Brain pericyte (primary cell): ENCODE measurements around the gene KCNMB2.
"Not testable (repeated sequence)": the region's sequence is repeated elsewhere in the genome, so short reads cannot be mapped to it uniquely, and the experiment has no call there.

ENCODE experiments used
- DNase-seq: peaks from one replicate; pipeline ENCODE4 v3.0.0-alpha.2; 2012; ENCODE audit warnings: low read depth, low spot score

KCNMB2 gene

DNA sequence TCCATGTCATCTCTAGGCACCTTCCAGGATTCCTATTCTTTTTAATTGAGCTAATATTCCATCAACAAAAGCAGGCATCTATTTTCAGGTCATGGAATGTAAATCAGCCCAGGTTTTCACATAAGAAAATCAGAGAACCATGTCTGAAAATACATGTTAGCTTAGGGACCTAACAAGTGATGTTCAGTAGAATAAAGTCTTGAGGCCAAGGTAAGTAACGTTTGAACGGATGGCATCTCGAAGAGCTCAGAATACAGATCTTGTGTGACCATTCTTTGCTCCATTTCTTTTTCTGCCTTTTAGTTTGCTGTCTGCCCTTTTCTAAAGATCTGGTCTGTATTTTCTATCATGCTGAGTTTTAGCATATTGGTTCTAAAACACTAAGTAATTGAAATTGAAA, 16.5 kb upstream of the KCNMB2 start:
- no peak for DNase-seq

DNA sequence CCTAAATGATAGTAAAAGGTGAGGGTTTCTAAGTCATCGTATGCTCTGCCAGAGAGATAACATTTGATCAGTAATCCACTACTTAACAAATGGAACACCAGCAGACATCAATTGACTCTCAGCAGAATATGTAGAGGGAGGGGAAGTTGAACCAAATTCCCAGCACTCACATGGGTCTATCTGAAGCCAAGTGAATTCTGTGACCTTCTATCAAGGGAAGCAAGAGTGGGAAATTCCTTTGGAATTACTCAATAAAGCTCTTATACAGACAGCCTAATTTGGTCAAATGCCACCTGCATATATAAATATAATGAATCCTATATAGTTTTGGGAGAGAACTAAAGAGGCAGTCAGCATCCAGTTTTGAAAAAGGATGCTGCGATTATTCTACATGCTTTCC, 15.8 kb upstream of the KCNMB2 start:
- DNase-seq: no peak

DNA sequence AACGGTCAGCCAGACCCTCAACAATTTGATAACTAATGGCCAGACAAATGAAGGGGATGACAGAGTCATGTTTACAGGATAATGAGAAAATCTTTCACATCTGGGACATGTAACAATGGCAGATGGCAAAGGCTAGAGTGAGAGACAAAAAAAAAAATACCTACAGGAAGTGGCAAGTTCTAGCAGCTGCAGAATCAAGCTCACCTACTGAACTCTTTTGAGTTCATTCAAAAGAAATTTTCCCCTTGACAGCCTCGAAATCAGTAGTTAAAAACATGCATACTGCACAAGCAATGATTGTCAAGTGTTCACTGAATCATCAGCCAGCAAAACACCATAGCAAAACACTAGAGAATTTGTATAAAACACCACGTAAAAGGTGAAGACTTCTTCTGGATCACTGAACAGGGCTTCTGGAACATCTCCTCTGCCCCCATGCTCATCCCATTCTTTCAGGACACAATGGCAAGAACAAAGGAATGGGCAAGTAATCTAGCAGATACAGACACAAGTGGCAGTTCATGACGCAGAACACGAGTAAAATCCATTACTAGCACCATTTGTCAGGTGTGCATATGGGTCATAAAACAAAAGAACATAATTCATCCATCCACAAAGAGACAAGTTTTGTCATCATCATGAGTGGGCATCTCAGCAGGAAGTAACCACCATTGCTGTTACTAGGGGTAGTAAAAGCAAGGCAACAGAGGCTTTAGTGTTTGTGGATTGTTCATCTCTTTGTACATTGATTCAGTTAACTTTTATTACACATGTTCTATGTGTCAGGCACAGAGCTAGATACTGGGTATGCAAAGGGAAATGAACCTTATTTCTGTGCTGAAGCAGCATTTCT, 13.8 kb upstream of the KCNMB2 start:
- DNase-seq: no peak

DNA sequence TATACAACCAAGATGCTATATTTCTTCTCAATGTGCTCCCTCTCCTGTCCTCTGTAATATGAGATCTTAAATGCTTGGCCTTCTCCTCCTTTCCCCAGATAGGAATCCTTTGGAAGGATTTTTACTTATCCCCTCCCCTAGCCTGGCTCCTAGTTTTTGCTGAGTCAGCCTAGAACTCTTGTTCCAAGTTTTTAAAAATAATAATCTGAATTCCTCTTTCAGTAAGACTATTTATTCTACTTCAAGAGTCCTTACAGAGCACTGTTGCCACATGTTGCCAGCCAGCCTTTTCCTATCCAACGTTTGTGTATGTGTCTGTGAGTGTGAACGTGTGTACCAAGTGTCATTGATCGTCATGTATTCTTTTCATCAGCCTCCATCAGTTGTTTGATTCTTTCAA, 11.0 kb upstream of the KCNMB2 start:
- DNase-seq: peak; percentile 24

DNA sequence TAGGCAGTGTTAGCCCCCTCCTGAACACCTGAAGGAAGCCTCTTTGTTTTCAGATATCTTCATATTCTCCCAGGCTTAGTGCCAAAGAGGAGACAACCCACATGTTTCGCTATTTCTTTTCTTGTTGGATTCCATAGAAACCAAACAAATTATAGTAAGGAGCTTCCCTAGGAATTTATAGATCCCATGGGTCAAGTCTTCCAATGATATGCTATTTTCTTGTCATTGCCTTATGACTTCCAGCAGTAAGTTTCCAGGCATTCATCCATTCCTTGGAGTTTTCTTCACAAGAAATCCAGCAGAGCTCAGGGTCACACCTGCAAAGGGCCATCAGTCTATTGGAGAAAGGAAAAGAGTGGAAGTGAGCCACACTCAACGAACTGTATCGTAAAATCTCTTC, 9.9 kb upstream of the KCNMB2 start:
- DNase-seq: no peak

DNA sequence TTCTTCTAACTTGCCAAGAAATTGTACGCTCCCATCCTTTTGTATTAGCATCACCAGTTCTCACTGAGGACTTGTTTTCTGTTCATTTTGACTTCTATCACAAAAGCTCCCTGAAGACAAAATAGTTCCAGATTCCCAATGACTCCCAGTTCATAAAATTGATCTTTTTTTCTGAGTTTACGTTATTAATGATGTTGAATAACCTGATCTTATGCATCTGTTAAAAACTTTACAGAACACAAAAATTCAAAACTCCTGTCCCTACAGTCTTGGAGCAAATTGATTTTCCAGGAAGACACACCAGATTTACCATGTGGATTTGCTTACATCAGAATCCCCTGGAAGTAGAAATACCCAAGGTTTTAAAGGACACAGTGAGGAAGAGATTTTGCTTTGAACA, 8.3 kb upstream of the KCNMB2 start:
- no peak for DNase-seq

DNA sequence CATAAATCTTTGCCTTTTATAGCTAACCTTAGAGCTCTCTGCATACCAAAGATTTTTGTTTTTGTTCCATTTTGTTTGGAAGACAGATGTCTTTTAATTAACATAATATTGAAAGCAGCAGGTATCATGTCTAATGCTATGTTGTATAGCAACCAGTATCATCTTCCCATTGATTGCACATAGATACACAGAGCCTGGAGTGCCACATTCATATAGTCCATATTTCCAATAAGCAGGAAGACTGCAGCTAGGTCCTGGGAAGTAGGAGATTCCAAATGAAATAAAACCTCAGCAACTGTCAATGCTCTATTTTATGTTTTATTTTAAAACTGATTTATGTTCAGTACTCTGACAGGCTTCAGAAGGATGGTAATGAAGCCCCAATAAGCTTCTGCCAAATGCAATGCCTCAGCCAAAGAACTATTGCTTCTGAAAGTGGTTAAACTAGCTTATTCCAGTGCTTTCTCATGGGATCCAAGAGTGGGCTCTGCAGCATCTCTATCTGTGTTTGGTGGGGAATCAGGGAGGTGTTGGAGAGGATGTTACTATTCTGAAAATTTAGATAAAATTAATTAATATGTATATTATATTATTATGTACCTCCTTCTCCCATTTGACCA, 6.5 kb upstream of the KCNMB2 start:
- DNase-seq: no peak

DNA sequence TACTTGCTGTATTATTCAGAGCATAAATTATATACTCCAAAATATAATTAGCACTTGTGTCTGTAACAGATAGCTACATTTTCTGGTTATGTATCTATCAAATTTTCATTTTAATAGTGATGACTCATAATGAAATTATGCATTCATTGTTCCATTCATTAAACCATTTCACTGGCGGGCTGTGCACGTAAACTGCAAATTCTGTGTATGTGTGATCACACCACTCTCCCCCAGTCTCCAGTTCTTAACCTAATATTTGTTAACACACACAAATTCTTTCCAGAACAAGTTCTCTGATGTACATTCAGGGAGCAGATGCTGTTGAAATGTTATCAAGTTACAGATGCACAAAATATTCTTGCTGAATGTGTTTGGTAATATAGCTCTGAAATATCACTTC, 3.8 kb upstream of the KCNMB2 start:
- no peak for DNase-seq

DNA sequence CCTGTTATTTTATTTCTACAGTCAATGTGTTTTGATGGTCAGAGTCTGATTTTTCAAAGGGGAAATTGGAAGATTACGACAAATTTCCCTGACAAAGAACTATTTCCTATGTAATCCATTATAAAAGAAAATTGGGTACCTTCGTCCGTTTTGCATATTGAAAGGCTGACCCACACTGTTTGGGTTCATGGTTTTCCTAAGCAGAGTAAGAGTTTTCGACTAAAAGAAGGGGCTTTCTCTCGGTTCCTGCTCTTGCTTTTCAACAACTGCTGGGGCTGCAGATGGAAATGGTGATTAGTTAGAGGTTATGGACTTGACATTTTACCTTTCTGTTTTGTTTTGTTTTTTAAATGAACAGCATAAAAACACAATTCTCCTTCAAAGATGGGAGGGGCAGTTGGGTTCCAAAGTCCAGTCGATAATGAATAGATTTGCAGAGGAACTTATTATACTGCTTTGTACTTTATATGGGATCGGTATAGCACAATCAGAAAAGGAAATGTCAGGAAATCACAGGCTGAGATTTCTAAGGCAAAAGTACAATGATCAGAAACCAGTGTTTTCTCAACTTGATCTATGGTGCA, 978 bp downstream of the KCNMB2 start:
- DNase-seq: no peak

DNA sequence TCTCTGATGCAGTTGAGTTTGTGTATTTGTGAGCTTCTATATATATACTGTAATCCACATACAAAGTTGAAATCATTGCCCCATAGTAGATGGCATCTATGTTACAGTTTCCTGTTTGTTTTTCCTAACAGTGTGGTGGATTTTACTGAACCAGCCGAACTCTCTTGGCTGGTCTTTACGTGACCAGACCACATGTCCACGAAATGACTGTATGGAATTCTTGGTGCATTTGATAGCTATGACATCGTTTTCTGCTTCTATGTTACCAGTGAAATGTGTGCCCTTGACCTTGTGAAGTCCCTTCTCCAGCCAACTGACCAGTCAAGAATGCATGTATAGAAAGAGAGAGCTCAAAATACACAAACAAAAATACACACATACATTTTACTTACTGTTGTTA, 1.8 kb downstream of the KCNMB2 start:
- DNase-seq: no peak

DNA sequence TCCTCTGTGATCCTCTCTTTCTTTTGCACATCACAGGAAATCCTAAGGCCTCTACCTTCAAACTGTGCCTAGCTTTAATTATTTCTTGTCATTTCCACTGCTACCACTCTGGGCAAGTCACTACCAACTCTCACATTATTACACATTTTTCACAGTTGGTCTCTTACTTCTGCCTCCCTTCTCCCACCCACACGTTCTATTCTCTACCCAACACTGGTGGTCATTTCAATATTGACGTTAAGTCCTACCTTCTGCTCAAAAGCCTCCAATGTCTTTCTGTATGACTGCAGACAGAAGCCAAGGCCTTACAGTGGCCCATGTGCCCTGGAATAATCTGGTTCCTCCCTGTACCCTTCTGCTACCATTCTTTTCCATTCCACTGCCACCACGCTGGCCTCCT, 3.9 kb downstream of the KCNMB2 start:
- DNase-seq: no peak

DNA sequence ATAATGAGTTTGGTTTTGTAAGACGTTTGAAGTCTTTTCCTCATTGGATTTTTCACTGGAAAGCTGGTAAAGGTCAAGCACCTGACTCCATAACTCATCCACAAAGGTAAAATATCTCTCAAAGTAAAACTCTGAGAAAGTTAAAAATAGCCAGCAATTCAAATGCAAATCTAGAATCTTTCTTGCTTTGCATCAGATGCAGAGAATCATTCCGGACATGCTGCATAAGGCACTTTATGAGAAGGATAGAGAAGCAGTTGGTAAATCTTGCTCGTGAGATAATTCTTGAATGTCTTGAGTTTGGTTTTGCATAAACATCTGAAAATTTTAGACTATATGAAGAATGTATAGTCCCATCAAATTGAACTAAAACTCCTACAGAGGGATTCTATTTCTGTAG, 9.1 kb downstream of the KCNMB2 start:
- DNase-seq: no peak

DNA sequence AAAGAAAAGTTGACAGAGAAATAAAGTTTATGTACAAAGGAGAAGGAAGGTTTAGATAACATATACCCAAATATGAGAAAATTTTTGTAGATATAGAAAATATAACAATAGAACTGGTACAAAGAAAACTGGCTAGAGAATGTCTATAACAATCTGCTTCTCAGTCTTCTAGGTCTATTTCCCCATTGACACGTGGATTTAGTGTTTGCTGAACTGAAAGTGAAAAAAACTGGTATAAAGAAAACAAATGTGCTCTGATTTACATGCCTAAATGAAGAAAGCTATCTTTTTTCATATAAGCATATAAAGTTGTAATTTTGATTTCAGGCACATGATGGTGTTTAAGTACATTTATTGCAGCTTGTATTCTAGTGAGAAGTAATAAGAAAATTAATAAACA, 9.8 kb downstream of the KCNMB2 start:
- no peak for DNase-seq

DNA sequence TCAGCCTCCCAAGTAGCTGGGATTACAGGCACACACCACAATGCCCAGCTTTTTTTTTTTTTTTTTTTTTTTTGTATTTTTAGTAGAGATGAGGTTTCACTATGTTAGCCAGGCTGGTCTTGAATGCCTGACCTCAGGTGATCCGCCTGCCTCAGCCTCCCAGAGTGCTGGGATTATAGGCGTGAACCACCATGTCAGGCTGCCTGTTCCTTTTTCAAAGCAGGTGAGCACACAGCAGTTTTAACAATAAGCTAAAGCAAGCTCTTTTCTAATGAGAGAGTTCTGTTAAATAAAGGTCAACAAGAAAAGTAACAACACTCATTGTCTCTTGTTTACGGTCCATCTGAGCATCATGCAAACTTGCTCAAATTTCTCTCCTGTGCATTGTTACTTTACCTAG, 13.2 kb downstream of the KCNMB2 start:
- DNase-seq: not testable (repeated sequence)

DNA sequence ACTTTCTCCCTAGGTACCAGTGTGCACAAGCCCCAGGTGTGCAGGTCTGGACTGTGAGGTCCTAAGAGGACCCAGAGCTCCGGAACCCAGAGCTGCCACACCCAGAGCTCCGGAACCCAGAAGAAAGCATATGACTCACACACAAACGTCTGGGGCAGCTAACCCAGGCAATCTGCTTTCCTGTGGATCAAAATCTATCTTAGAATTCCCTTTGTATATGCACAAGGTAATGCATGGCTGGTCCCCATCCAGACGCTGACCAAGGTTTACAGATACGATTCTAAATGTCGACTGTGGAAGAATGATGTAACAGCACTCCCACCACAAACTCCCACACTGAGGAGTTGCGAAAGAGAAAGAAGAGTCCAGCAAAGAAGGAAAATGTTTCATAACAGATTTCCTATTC, 15.7 kb downstream of the KCNMB2 start:
- no peak for DNase-seq

DNA sequence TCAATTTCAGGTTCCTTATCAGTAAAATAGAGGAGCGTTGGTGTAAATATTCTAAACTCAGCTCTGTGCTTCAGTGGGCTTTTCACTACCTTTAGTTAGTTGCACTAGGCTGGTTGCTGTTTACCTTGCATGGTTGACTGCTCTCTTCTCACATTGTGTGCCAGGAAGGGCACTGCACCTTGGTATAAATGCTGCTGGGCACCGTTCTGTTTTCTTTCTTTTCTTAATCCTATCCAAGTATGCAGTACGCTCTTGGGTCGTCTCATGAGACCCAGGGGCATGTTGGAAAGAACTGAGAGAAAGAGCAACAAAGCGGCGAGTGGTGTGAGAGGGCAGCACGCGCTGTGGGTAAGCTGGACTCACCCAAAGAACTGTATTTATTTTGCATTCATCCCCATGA, 22.4 kb downstream of the KCNMB2 start:
- no peak for DNase-seq

DNA sequence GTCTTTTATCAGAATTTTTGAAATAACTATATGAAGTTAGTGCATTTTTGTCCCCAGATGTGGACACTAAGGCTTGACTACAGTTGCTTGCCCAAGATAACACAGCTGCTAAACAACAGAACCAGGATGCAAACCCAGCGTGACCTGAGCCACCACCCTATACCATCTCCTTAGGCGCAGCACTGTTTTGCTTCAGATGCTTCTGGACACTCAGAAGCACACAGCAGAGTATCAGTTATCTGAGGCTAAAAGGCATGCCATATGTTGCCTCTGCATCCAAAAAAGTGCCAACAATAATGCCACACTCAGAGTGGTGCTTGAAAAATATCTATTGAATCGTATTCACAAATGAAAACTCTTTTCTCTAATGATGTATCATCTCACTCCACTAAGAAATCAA, 24.5 kb downstream of the KCNMB2 start:
- DNase-seq: no peak

DNA sequence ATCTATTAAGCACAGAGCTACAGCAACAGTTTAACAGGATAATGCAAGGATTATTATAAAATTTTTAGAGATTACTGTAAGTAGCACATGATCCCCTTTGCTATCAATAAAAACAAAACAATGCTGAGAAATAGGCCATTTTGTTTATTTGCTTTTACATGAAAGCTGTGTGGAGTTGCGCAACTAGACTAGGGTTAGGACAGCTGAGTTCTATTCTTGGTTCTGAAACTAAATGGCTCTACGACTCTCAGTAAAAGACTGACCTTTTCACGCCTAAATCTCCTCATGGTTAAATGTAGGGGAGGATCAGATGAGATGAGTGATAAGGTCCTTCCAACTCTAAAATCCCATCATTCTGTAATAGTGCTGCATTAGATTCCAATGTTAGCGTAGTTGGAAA, 25.0 kb downstream of the KCNMB2 start:
- no peak for DNase-seq

DNA sequence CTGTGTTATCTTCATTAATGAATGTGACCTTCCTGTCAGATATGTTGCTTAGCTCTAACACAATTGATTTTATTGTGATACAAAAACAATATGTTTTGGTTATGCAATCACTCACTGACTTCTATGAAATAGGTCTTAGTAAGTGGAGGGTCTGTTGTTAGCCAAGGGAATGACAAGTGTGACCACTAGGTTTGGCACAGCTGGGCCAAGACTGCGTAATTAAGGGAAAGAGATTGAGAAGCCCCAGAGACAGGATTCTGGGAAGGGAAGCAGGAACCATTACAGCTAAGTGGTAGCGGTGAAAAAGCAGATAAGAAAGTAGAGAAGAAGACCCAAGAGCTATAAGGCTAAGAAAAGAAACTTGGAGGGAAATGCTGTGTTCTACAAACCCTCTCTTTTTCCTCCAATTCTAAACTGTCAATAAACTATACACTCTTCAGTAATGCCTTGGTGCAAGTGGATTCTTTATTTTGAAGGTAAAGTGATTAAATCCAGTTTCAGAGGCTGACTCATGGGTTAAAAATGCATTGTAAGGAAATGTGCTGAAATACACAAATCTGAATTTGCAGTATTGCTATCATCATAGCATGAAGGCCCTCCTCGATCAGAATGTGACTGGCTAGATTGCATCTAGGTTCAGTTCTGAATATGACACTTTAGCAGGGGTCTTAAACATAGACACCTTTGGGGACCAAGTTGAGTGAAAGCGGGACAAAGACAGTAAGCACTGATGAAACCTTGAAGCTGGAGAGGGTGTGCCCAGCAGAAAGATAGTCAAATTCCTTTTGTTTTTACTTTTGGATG, 26.1 kb downstream of the KCNMB2 start:
- DNase-seq: no peak

DNA sequence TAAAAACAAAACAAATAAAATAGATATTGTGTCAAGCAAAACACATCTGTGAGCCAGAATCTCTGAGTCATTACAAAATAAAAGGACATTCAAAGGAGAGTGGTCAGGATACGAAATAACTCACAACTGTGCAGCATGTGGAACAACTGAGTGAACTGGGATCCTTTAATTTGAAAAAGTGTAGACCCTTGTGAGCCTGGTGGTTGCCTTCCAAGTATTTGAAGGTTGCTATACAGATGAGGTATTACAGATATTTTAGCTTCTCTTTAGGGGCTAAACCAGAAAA, 26.7 kb downstream of the KCNMB2 start:
- DNase-seq: peak; percentile 4

DNA sequence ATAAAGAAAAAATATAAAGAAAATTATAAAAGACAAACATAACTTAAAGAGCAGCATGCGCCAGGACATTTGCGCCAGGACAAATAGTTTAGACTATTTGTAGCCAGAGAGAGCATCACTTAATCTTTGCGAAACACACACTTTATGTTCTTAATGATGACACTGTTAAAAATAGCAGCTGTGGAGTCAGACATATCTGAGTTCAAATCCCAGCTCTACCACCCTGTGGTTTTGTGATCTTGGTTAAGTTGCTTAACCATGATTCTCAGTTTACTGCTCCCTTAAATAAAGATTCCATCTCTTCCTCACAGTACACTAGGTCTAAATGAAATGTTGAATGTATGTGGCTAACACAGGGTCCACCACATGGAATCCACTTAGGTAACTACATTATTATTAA, 31.4 kb downstream of the KCNMB2 start:
- DNase-seq: no peak

DNA sequence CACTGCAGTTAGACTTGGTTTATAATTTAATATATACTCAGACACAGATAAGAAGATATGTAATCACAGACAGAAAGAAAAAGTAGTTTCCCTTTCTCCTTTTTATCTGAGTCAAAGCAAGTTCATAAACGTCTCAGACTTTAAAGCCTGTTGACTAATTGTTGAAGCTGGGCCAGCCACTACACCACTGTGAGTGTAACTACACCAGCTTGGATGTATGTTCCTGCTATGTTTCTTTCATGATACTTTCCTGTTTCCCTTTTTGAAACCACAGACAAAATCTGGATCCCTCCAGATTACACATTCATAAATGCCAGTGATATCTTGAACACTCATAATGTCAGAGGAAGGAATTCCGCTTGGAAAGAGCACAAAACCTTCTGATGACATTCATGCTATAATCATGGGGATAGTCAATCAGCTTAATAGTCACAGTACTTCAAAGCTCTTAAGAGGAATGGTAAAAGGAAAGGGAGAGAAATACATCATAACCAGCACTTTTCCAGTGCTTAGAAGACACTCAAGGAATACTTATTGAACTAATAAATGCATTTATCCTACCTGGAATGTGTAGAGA, 32.0 kb downstream of the KCNMB2 start:
- no peak for DNase-seq
